HCT116 (cell line): Measurements from ENCODE around the gene BRAP. TPM values are rescaled to one million over a fixed set of nuclear protein-coding genes. Genes with fewer than 3 reads are reported as not detected.

Source experiments
- ATAC-seq: fragments of 200-7000 bp; cut with Tn5 transposase; 2 replicates; pipeline ENCODE4 v1.9.1; 2020; ENCODE audit warnings: mild to moderate bottlenecking, moderate library complexity
- BruUV-seq: library from RNA; stranded (reverse); fragments of 400-500 nt; replicated peaks from 2 replicates; lab custom pipeline; 2021; lab: Mats Ljungman, UMichigan
- CTCF ChIA-PET: fragments of 300-600 bp; sonication (Branson Sonifier 250); formaldehyde crosslinking; loops from one replicate; lab custom pipeline; 2021; ENCODE audit warnings: antibody characterized with exemption; lab: Charles Lee
- POLR2A ChIA-PET: fragments of 300-600, 350-600 bp; sonication (Branson Sonifier 250); formaldehyde crosslinking; loops from one replicate; lab custom pipeline; 2021; ENCODE audit warnings: antibody characterized with exemption; lab: Charles Lee
- RAD21 ChIA-PET, 2 experiments: fragments of 300-600 bp; sonication (Branson Sonifier 250); formaldehyde crosslinking; loops; one replicate each; lab custom pipeline; 2023; ENCODE audit warnings: low total read pairs in 2 of 2; ENCODE audit not compliant: uncharacterized antibody in 2 of 2, unreplicated experiment in 2 of 2, low non-redundant PET in 1 of 2; lab: Charles Lee
- DNase-seq: peaks from one replicate; pipeline ENCODE4 v3.0.0-alpha.2; 2010; ENCODE audit warnings: low read depth, low spot score
- H2AFZ ChIP-seq: fragments of 200-600 bp; shearing (Covaris generic), sonication (generic); 2 replicates; pipeline ENCODE4 v1.6.1; 2017; ENCODE audit warnings: low read depth, mixed run types, mixed read lengths, antibody characterized with exemption, low read length; ENCODE audit not compliant: poor library complexity, severe bottlenecking
- H3K27ac ChIP-seq: 2 replicates; pipeline ENCODE4 v1.5.1; 2012; ENCODE audit warnings: low read depth, low read length
- H3K27me3 ChIP-seq: fragments of 200-600 bp; sonication (generic); 2 replicates; pipeline ENCODE4 v1.6.1; 2016; ENCODE audit warnings: mixed run types, low read length, mixed read lengths; ENCODE audit not compliant: insufficient read depth
- H3K36me3 ChIP-seq, 2 experiments: fragments of 200-500 bp in 1 of 2; fragments of 200-600 bp in 1 of 2; sonication (Bioruptor generic) in 1 of 2; sonication (generic) in 1 of 2; 2 replicates each; pipeline versions ENCODE4 v1.5.1 to v1.6.1; 2014 to 2016; ENCODE audit warnings: low read length in 2 of 2, inconsistent platforms in 1 of 2, mixed read lengths in 1 of 2, mixed run types in 1 of 2; ENCODE audit not compliant: insufficient read depth in 2 of 2, control insufficient read depth in 1 of 2
- H3K4me1 ChIP-seq, 2 experiments: fragments of 200-600 bp in 1 of 2; sonication (generic) in 1 of 2; 2 replicates each; pipeline versions ENCODE4 v1.5.1 to v1.6.1; 2012 to 2017; ENCODE audit warnings: low read length in 2 of 2, inconsistent platforms in 1 of 2, mild to moderate bottlenecking in 1 of 2, mixed read lengths in 1 of 2, mixed run types in 1 of 2, moderate library complexity in 1 of 2; ENCODE audit not compliant: insufficient read depth in 2 of 2, control insufficient read depth in 1 of 2
- H3K4me2 ChIP-seq: fragments of 200-600 bp; sonication (generic); 2 replicates; pipeline ENCODE4 v1.6.1; 2017; ENCODE audit warnings: mixed run types, low read length, mixed read lengths
- H3K4me3 ChIP-seq, 2 experiments: fragments of 200-600 bp in 1 of 2; sonication (generic) in 1 of 2; replicated peaks in 1 of 2; 2 replicates each; pipeline ENCODE4 v1.5.1; 2011 to 2016; ENCODE audit warnings: low read length in 2 of 2, control low read depth in 1 of 2, low read depth in 1 of 2, mild to moderate bottlenecking in 1 of 2, mixed read lengths in 1 of 2, mixed run types in 1 of 2
- H3K79me2 ChIP-seq: fragments of 200-600 bp; sonication (generic); 2 replicates; pipeline ENCODE4 v1.6.1; 2017; ENCODE audit warnings: mild to moderate bottlenecking, mixed run types, low read length, moderate library complexity, mixed read lengths; ENCODE audit not compliant: insufficient read depth
- H3K9ac ChIP-seq: fragments of 200-600 bp; sonication (generic); 2 replicates; pipeline ENCODE4 v1.6.1; 2016; ENCODE audit warnings: low read length, mixed read lengths
- H3K9me2 ChIP-seq: fragments of 200-600 bp; sonication (generic), shearing (Covaris generic); 2 replicates; pipeline ENCODE4 v1.6.1; 2017; ENCODE audit warnings: mixed run types, mild to moderate bottlenecking, moderate library complexity; ENCODE audit not compliant: insufficient read depth
- H3K9me3 ChIP-seq, 2 experiments: fragments of 200-500 bp in 1 of 2; fragments of 200-600 bp in 1 of 2; sonication (Bioruptor generic) in 1 of 2; sonication (generic) in 1 of 2; 2 replicates each; pipeline ENCODE4 v1.6.1; 2014 to 2017; ENCODE audit warnings: low read length in 2 of 2, mixed read lengths in 2 of 2, inconsistent platforms in 1 of 2, low read depth in 1 of 2, mild to moderate bottlenecking in 1 of 2, mixed run types in 1 of 2, moderate library complexity in 1 of 2; ENCODE audit not compliant: control insufficient read depth in 1 of 2, insufficient read depth in 1 of 2
- H4K20me1 ChIP-seq: fragments of 200-600 bp; sonication (generic), shearing (Covaris generic); 2 replicates; pipeline ENCODE4 v1.6.1; 2017; ENCODE audit warnings: mixed run types, mild to moderate bottlenecking, moderate library complexity; ENCODE audit not compliant: insufficient read depth
- EZH2phosphoT487 ChIP-seq: fragments of 200-600 bp; IDR thresholded peaks from 2 replicates; pipeline ENCODE4 v1.6.1; 2018; ENCODE audit warnings: antibody characterized with exemption, borderline replicate concordance
- JUND ChIP-seq: IDR thresholded peaks from 2 replicates; pipeline ENCODE4 v1.6.1; 2012
- MAX ChIP-seq: IDR thresholded peaks from 2 replicates; pipeline ENCODE4 v1.6.1; 2012
- POLR2A ChIP-seq: IDR thresholded peaks from 2 replicates; pipeline ENCODE4 v1.7.0; 2011; ENCODE audit warnings: borderline replicate concordance; ENCODE audit not compliant: insufficient read depth, insufficient read length; ENCODE audit errors: extremely low read depth
- POLR2AphosphoS5 ChIP-seq: IDR thresholded peaks from 2 replicates; pipeline ENCODE4 v1.6.1; 2011; ENCODE audit warnings: mild to moderate bottlenecking, low read depth, low read length, moderate library complexity
- RAD21 ChIP-seq: IDR thresholded peaks from 2 replicates; pipeline ENCODE4 v1.6.1; 2012; ENCODE audit warnings: low read depth, mild to moderate bottlenecking
- REST ChIP-seq: IDR thresholded peaks from 2 replicates; pipeline ENCODE4 v1.6.1; 2012; ENCODE audit warnings: low read depth
- SIN3A ChIP-seq: IDR thresholded peaks from 2 replicates; pipeline ENCODE4 v1.6.1; 2012; ENCODE audit warnings: low read depth
- TCF7L2 ChIP-seq: IDR thresholded peaks from 2 replicates; pipeline ENCODE4 v1.7.0; 2011; ENCODE audit warnings: borderline replicate concordance, inconsistent platforms; ENCODE audit not compliant: insufficient read depth, insufficient read length; ENCODE audit errors: extremely low read depth
- intact Hi-C: fragments of 100-400 bp; cut with micrococcal nuclease; formaldehyde crosslinking; loops from 2 replicates; pipeline ENCODE4 v1.10.0; 2022
- total RNA-seq: library from RNA; stranded (reverse); gene quantifications from one replicate; pipeline ENCODE4 v1.2.1, GENCODE V29; 2021; ENCODE audit not compliant: unreplicated experiment
- TF ChIP-seq, protein P1 (sequence below): IDR thresholded peaks from 2 replicates; pipeline ENCODE4 v1.6.1; 2011; ENCODE audit warnings: mild to moderate bottlenecking, low read length, moderate library complexity; ENCODE audit not compliant: insufficient replicate concordance; ENCODE audit errors: extremely low read depth
- TF ChIP-seq, protein P2 (sequence below): IDR thresholded peaks from 2 replicates; pipeline ENCODE4 v1.6.1; 2012
- TF ChIP-seq, protein P3 (sequence below), 3 experiments: fragments of 200-600 bp in 1 of 3; sonication (generic) in 1 of 3; IDR thresholded peaks in 2 of 3; conservative IDR thresholded peaks in 1 of 3; 2 replicates each; pipeline ENCODE4 v1.5.1; 2012 to 2017; ENCODE audit warnings: low read depth in 2 of 3, low read length in 2 of 3, antibody characterized with exemption in 1 of 3, borderline replicate concordance in 1 of 3, control low read depth in 1 of 3, mild to moderate bottlenecking in 1 of 3, mixed read lengths in 1 of 3, mixed run types in 1 of 3, moderate library complexity in 1 of 3; ENCODE audit not compliant: insufficient read depth in 1 of 3

BRAP gene
- total RNA-seq, 1 experiment from 2014 or later: 16.7 TPM

DNA sequence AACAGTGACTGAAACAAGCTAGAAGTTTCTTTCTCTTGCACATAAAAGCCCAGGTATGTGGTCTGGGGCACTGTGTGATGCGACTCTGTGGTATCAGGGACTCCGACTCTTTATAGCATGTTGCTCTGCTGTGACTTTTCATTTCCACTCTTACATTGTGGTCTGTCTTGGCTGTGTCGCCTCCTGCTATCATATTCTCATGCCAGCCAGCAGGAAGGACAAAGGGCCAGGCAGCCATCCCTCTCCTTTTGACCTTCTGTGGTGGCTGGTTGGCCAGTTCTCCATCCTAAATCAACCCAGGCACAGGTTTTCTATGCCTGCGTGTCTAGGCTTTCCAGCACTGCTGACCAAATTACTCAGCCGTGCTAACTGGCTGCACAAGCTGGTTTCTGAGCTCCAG is 8.1 kb upstream of the BRAP start (continued):
- TF ChIP-seq, protein P1, sequence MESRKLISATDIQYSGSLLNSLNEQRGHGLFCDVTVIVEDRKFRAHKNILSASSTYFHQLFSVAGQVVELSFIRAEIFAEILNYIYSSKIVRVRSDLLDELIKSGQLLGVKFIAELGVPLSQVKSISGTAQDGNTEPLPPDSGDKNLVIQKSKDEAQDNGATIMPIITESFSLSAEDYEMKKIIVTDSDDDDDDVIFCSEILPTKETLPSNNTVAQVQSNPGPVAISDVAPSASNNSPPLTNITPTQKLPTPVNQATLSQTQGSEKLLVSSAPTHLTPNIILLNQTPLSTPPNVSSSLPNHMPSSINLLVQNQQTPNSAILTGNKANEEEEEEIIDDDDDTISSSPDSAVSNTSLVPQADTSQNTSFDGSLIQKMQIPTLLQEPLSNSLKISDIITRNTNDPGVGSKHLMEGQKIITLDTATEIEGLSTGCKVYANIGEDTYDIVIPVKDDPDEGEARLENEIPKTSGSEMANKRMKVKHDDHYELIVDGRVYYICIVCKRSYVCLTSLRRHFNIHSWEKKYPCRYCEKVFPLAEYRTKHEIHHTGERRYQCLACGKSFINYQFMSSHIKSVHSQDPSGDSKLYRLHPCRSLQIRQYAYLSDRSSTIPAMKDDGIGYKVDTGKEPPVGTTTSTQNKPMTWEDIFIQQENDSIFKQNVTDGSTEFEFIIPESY: no peak
- TF ChIP-seq POLR2A (no peak), TCF7L2 (no peak), EZH2phosphoT487 (no peak)

DNA sequence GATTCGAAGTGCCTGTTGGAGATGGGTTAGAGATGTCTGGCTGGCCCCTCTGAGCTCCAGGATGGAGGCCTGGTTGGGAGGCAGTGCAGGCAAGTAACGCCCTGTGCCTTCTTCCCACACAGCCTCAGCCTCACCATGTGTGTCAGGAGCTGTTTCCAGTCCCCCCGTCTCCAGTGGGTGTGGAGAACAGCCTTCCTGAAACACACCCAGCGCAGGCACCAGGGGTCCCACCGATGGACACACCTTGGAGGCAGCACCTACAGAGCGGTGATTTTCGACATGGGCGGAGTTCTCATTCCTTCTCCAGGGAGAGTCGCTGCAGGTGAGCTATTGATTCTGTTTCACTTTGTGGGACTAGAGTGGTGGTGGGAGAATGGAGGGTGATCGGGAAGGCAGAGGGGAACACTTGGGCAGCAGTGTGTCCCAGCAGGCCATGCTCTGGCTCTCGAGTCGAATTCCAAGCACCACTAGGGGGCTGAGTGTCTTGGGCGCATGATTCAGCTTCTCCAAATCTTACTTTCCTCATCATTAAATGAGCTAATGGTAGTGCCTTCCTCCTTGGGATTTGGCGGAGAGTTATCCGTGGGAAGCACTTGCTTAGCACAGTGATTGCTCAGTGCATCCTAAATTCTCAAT is 6.9 kb upstream of the BRAP start:
- peaks cover 3% of the 10 kb centered on the region; the same call in 1 of the 2 replicates for H3K79me2 ChIP-seq
- H3K4me2 ChIP-seq: no peak overlapping the region
- no peak overlapping the region for H3K9ac ChIP-seq
- ChIA-PET CTCF (no interaction called here), RAD21 (no interaction called here), POLR2A (no interaction called here)
- no TSS peak for BruUV-seq
- H3K9me2 ChIP-seq: no peaks in the 10 kb centered on the region
- H3K36me3 ChIP-seq: peaks cover 5 to 12% of the 10 kb centered on the region in 2 experiments; a peak in 3 of 4 replicates
- intact Hi-C loops: no loop called here
- no peak overlapping the region for H2AFZ ChIP-seq
- peak; percentile 82 for ATAC-seq
- no peak for DNase-seq
- TF ChIP-seq, protein P1: no peak
- no peak for TF ChIP-seq MAX
- no peak for TF ChIP-seq SIN3A
- TF ChIP-seq POLR2A: no peak
- no peak for TF ChIP-seq JUND
- TF ChIP-seq REST: no peak
- TF ChIP-seq POLR2AphosphoS5: no peak
- 0 out of 2 replicates have a peak, but pooled peaks have one; percentile 7 for TF ChIP-seq RAD21
- no peak for TF ChIP-seq TCF7L2
- TF ChIP-seq, protein P2, sequence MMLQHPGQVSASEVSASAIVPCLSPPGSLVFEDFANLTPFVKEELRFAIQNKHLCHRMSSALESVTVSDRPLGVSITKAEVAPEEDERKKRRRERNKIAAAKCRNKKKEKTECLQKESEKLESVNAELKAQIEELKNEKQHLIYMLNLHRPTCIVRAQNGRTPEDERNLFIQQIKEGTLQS: no peak
- TF ChIP-seq, protein P3, sequence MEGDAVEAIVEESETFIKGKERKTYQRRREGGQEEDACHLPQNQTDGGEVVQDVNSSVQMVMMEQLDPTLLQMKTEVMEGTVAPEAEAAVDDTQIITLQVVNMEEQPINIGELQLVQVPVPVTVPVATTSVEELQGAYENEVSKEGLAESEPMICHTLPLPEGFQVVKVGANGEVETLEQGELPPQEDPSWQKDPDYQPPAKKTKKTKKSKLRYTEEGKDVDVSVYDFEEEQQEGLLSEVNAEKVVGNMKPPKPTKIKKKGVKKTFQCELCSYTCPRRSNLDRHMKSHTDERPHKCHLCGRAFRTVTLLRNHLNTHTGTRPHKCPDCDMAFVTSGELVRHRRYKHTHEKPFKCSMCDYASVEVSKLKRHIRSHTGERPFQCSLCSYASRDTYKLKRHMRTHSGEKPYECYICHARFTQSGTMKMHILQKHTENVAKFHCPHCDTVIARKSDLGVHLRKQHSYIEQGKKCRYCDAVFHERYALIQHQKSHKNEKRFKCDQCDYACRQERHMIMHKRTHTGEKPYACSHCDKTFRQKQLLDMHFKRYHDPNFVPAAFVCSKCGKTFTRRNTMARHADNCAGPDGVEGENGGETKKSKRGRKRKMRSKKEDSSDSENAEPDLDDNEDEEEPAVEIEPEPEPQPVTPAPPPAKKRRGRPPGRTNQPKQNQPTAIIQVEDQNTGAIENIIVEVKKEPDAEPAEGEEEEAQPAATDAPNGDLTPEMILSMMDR (IDR thresholded peaks at IDR 0.05 in 2 of 3, conservative IDR thresholded peaks at IDR 0.05 in 1 of 3; ENCODE audit: borderline replicate concordance in 1 of 3, insufficient read depth in 1 of 3, low read depth in 2 of 3, low read length in 2 of 3): peak in 2 of 3 experiments; percentile 42 to 43; a peak in 3 of 6 replicates
- no peak overlapping the region for H3K4me3 ChIP-seq
- H3K27ac ChIP-seq: no peak overlapping the region
- no peaks in the 10 kb centered on the region for H3K9me3 ChIP-seq
- no peaks in the 10 kb centered on the region for H3K27me3 ChIP-seq
- H4K20me1 ChIP-seq: no peaks in the 10 kb centered on the region
- H3K4me1 ChIP-seq: no peaks in the 10 kb centered on the region
